ENCODE data around the gene CIPC.

The CIPC gene

GRCh38 chr14:77097700-77098528 lies at the start of gene CIPC:
CIPC (plus strand) TSS chr14:77098258; CDS start chr14:77105709, 7,451 bp downstream.
- DNase-seq = peak; percentile 100

- DNase-seq = no peak
These were observed 46.9 kb upstream of the CIPC start for GRCh38 chr14:77051116-77051515.

- peak in 1 of 2 experiments; percentile 67 for DNase-seq
These were observed 45.6 kb upstream of the CIPC start for GRCh38 chr14:77052281-77053044.

- DNase-seq = peak; percentile 94 to 95
These were observed 44.8 kb upstream of the CIPC start for GRCh38 chr14:77053046-77053841.

GRCh38 chr14:77055306-77055705 lies 42.8 kb upstream of the CIPC start:
- DNase-seq = no peak

- no peak for DNase-seq
These were observed 42.1 kb upstream of the CIPC start for GRCh38 chr14:77055981-77056380.

GRCh38 chr14:77058117-77058516 lies 39.9 kb upstream of the CIPC start:
- DNase-seq = no peak

GRCh38 chr14:77058785-77059184 lies 39.3 kb upstream of the CIPC start:
- DNase-seq = no peak

- DNase-seq = no peak
These were observed 38.7 kb upstream of the CIPC start for GRCh38 chr14:77059276-77059915.

GRCh38 chr14:77061630-77062257 lies 36.3 kb upstream of the CIPC start:
- DNase-seq = no peak

GRCh38 chr14:77062261-77062660 lies 35.8 kb upstream of the CIPC start:
- DNase-seq = no peak

GRCh38 chr14:77063571-77064171 lies 34.4 kb upstream of the CIPC start:
- DNase-seq = peak in 1 of 2 experiments; percentile 71

- no peak for DNase-seq
These were observed 33.4 kb upstream of the CIPC start for GRCh38 chr14:77064521-77065178.

GRCh38 chr14:77065851-77066577 lies 32.0 kb upstream of the CIPC start:
- no peak for DNase-seq

GRCh38 chr14:77066578-77067172 lies 31.4 kb upstream of the CIPC start:
- no peak for DNase-seq

- peak; percentile 74 to 77 for DNase-seq
These were observed 30.2 kb upstream of the CIPC start for GRCh38 chr14:77067632-77068516.

- no peak for DNase-seq
These were observed 29.4 kb upstream of the CIPC start for GRCh38 chr14:77068517-77069200.

GRCh38 chr14:77069551-77069950 lies 28.5 kb upstream of the CIPC start:
- DNase-seq = no peak

Measured in NCI-H524 (cell line).